Common myeloid progenitor, CD34-positive (primary cell): ENCODE measurements around the gene ZFHX2.
A peak's percentile ranks its signal among the peaks of the same experiment; 100 is the strongest.

ENCODE experiments used
- CTCF ChIA-PET: fragments of 350-600 bp; sonication (Branson Sonifier 250); formaldehyde crosslinking; loops from one replicate; lab custom pipeline; 2021; ENCODE audit warnings: antibody characterized with exemption; lab: Charles Lee
- POLR2A ChIA-PET: fragments of 350-600 bp; sonication (Branson Sonifier 250); formaldehyde crosslinking; loops from one replicate; lab custom pipeline; 2021; ENCODE audit warnings: antibody characterized with exemption; lab: Charles Lee
- DNase-seq, 3 donors: peaks; one replicate each; pipeline versions ENCODE4 v3.0.0 to v3.0.0-alpha.2; 2013
- H3K27ac ChIP-seq, 2 experiments: 1 replicate in 1 of 2; 2 replicates in 1 of 2; pipeline ENCODE4 v1.7.0; 2013; ENCODE audit warnings: inconsistent platforms in 2 of 2, low read length in 2 of 2, mild to moderate bottlenecking in 2 of 2, low read depth in 1 of 2, moderate library complexity in 1 of 2; ENCODE audit not compliant: severe bottlenecking in 2 of 2, insufficient read depth in 1 of 2, poor library complexity in 1 of 2
- H3K27me3 ChIP-seq, 5 experiments: replicated peaks in 2 of 5; 1 replicate in 3 of 5; 2 replicates in 2 of 5; pipeline versions ENCODE4 v1.6.1 to v1.7.0; 2013; ENCODE audit warnings: low read length in 4 of 5, mild to moderate bottlenecking in 2 of 5, moderate library complexity in 2 of 5, inconsistent platforms in 1 of 5; ENCODE audit not compliant: insufficient read depth in 5 of 5, control insufficient read depth in 4 of 5
- H3K36me3 ChIP-seq, 4 experiments: 1 replicate in 2 of 4; 2 replicates in 2 of 4; pipeline versions ENCODE4 v1.6.1 to v1.7.0; 2013; ENCODE audit warnings: low read length in 3 of 4, control low read depth in 1 of 4, mild to moderate bottlenecking in 1 of 4; ENCODE audit not compliant: control insufficient read depth in 4 of 4, insufficient read depth in 4 of 4
- H3K4me1 ChIP-seq, 4 experiments: 1 replicate in 3 of 4; 2 replicates in 1 of 4; pipeline versions ENCODE4 v1.6.1 to v1.7.1; 2013; ENCODE audit warnings: low read length in 3 of 4, mild to moderate bottlenecking in 3 of 4, control low read depth in 1 of 4, inconsistent platforms in 1 of 4, moderate library complexity in 1 of 4; ENCODE audit not compliant: control insufficient read depth in 4 of 4, insufficient read depth in 4 of 4; ENCODE audit errors: control extremely low read depth in 1 of 4
- H3K4me3 ChIP-seq, 7 experiments: 1 replicate in 4 of 7; 2 replicates in 3 of 7; pipeline versions ENCODE4 v1.5.1 to v1.7.0; 2013; ENCODE audit warnings: mild to moderate bottlenecking in 7 of 7, low read length in 6 of 7, moderate library complexity in 6 of 7, inconsistent platforms in 2 of 7, low read depth in 2 of 7, control low read depth in 1 of 7; ENCODE audit not compliant: insufficient read depth in 4 of 7, control insufficient read depth in 1 of 7; ENCODE audit errors: extremely low read depth in 1 of 7
- H3K9me3 ChIP-seq, 5 experiments: 1 replicate in 4 of 5; 2 replicates in 1 of 5; pipeline versions ENCODE4 v1.6.1 to v1.7.1; 2013; ENCODE audit warnings: low read length in 4 of 5, mild to moderate bottlenecking in 2 of 5, inconsistent platforms in 1 of 5, low read depth in 1 of 5, moderate library complexity in 1 of 5; ENCODE audit not compliant: control insufficient read depth in 4 of 5, insufficient read depth in 2 of 5; ENCODE audit errors: control extremely low read depth in 1 of 5
- WGBS: methylation state at CpG from one replicate; pipeline ENCODE4 v1.1.5; 2013; ENCODE audit not compliant: insufficient coverage; 5-methylcytosine and 5-hydroxymethylcytosine counted together

ZFHX2 gene

GRCh38 chr14:23486036-23486435, 65.5 kb downstream of the ZFHX2 start:
- Histone ChIP-seq H3K27ac (no peak overlapping the region), H3K27me3 (no peaks in the 10 kb centered on the region), H3K4me3 (no peak overlapping the region), H3K9me3 (no peaks in the 10 kb centered on the region), H3K36me3 (peaks cover 0 to 10% (median 3%) of the 10 kb centered on the region in 4 experiments), H3K4me1 (peaks cover 0 to 2% (median 0%) of the 10 kb centered on the region in 4 experiments)
- 38% methylated on average over 2 of the region's 2 CpGs for WGBS
- no peak for DNase-seq
- CTCF ChIA-PET, result interaction anchor here (1.3 to 16.7 kb wide), 7 partner anchors 10 to 77 kb away, joined by 3 to 519 read pairs (median 9); partner anchors contain the start of genes AP1G2 and THTPA
- POLR2A ChIA-PET, result no interaction called here

- H3K4me1 ChIP-seq, result peaks cover 0 to 2% (median 0%) of the 10 kb centered on the region in 4 experiments
Measured at GRCh38 chr14:23485326-23485725, 66.2 kb downstream of the ZFHX2 start.

GRCh38 chr14:23483236-23483854, 68.2 kb downstream of the ZFHX2 start:
- H3K4me1 ChIP-seq, result peaks cover 0 to 2% (median 0%) of the 10 kb centered on the region in 4 experiments
- 78% methylated on average over 8 of the region's 9 CpGs for WGBS
- H3K36me3 ChIP-seq, result peaks cover 0 to 15% (median 6%) of the 10 kb centered on the region in 4 experiments
- DNase-seq, result peak; percentile 26 to 40 (median 35)
- ChIA-PET CTCF (interaction anchor here (1.0 to 16.7 kb wide), 9 partner anchors 8 to 80 kb away, joined by 3 to 519 read pairs (median 4); partner anchors contain the start of genes AP1G2 and THTPA), POLR2A (no interaction called here)
- H3K4me3 ChIP-seq, result no peak overlapping the region
- H3K9me3 ChIP-seq, result no peaks in the 10 kb centered on the region
- no peaks in the 10 kb centered on the region for H3K27me3 ChIP-seq
- H3K27ac ChIP-seq, result no peak overlapping the region

More at GRCh38 chr14:23485326-23485725, 66.2 kb downstream of the ZFHX2 start:
- Histone ChIP-seq H3K27ac (no peak overlapping the region), H3K4me3 (no peak overlapping the region), H3K27me3 (no peaks in the 10 kb centered on the region), H3K9me3 (no peaks in the 10 kb centered on the region), H3K36me3 (peaks cover 0 to 13% (median 6%) of the 10 kb centered on the region in 4 experiments)
- POLR2A ChIA-PET, result no interaction called here
- CTCF ChIA-PET, result interaction anchor here (1.3 to 16.7 kb wide), 9 partner anchors 10 to 78 kb away, joined by 3 to 519 read pairs (median 7); partner anchors contain the start of genes AP1G2 and THTPA
- WGBS, result 96% methylated on average over 3 of the region's 4 CpGs
- no peak for DNase-seq

GRCh38 chr14:23482823-23483148, 68.8 kb downstream of the ZFHX2 start:
- no peak for DNase-seq
- no peaks in the 10 kb centered on the region for H3K9me3 ChIP-seq
- no peak overlapping the region for H3K4me3 ChIP-seq
- ChIA-PET POLR2A (no interaction called here), CTCF (interaction anchor here (1.1 to 16.7 kb wide), 6 partner anchors 8 to 80 kb away, joined by 3 to 519 read pairs (median 15); partner anchors contain the start of genes AP1G2 and THTPA)
- H3K36me3 ChIP-seq, result peaks cover 2 to 16% (median 7%) of the 10 kb centered on the region in 4 experiments
- H3K4me1 ChIP-seq, result peaks cover 0 to 2% (median 0%) of the 10 kb centered on the region in 4 experiments
- H3K27ac ChIP-seq, result no peak overlapping the region
- no peaks in the 10 kb centered on the region for H3K27me3 ChIP-seq

- Histone ChIP-seq H3K4me3 (no peak overlapping the region), H3K36me3 (peaks cover 3 to 21% (median 13%) of the 10 kb centered on the region in 4 experiments), H3K27ac (no peak overlapping the region), H3K4me1 (peaks cover 0 to 2% (median 0%) of the 10 kb centered on the region in 4 experiments), H3K27me3 (no peaks in the 10 kb centered on the region), H3K9me3 (no peaks in the 10 kb centered on the region)
- WGBS, result 73% methylated on average over 1 of the region's 7 CpGs
- ChIA-PET POLR2A (no interaction called here), CTCF (interaction anchor here (1.1 to 16.7 kb wide), 5 partner anchors 7 to 81 kb away, joined by 3 to 519 read pairs (median 4); partner anchors contain the start of genes AP1G2 and THTPA)
- DNase-seq, result peak in 2 of 3 donors; percentile 17 to 21
Measured at GRCh38 chr14:23481979-23482822, 69.4 kb downstream of the ZFHX2 start.

- H3K4me1 ChIP-seq, result peaks cover 0 to 2% (median 0%) of the 10 kb centered on the region in 4 experiments
- 92% methylated on average over 2 of the region's 3 CpGs for WGBS
- peak in 1 of 3 donors; percentile 13 for DNase-seq
- H3K4me3 ChIP-seq, result no peak overlapping the region
- peaks cover 8 to 29% (median 20%) of the 10 kb centered on the region in 4 experiments for H3K36me3 ChIP-seq
- H3K27ac ChIP-seq, result no peak overlapping the region
- ChIA-PET CTCF (interaction anchor here (4.2 to 16.7 kb wide), 3 partner anchors 50 to 82 kb away, joined by 21 to 519 read pairs (median 134); partner anchors contain the start of genes AP1G2 and THTPA), POLR2A (no interaction called here)
- no peaks in the 10 kb centered on the region for H3K27me3 ChIP-seq
- H3K9me3 ChIP-seq, result no peaks in the 10 kb centered on the region
Measured at GRCh38 chr14:23481362-23481970, 70.1 kb downstream of the ZFHX2 start.
